ENCODE measurements around the gene LGALS9B.
"Not testable (repeated sequence)": the region's sequence is repeated elsewhere in the genome, so short reads cannot be mapped to it uniquely, and the experiment has no call there.

GRCh38 chr17:20462158-20462557 lies 5.2 kb downstream of the LGALS9B start:
- TF ChIP-seq, protein P1, sequence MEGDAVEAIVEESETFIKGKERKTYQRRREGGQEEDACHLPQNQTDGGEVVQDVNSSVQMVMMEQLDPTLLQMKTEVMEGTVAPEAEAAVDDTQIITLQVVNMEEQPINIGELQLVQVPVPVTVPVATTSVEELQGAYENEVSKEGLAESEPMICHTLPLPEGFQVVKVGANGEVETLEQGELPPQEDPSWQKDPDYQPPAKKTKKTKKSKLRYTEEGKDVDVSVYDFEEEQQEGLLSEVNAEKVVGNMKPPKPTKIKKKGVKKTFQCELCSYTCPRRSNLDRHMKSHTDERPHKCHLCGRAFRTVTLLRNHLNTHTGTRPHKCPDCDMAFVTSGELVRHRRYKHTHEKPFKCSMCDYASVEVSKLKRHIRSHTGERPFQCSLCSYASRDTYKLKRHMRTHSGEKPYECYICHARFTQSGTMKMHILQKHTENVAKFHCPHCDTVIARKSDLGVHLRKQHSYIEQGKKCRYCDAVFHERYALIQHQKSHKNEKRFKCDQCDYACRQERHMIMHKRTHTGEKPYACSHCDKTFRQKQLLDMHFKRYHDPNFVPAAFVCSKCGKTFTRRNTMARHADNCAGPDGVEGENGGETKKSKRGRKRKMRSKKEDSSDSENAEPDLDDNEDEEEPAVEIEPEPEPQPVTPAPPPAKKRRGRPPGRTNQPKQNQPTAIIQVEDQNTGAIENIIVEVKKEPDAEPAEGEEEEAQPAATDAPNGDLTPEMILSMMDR (IDR thresholded peaks at IDR 0.05; ENCODE audit: poor library complexity): not testable (repeated sequence)
- TF ChIP-seq EZH2phosphoT487 (IDR thresholded peaks at IDR 0.05; ENCODE audit: low read depth, severe bottlenecking, unreplicated experiment): not testable (repeated sequence)
